KMS-11 (cell line): ENCODE data around the gene CLDN3.
"Not testable (repeated sequence)": the region's sequence is repeated elsewhere in the genome, so short reads cannot be mapped to it uniquely, and the experiment has no call there.

ENCODE experiments used
- H2AFZ ChIP-seq: fragments of 200-600 bp; sonication (generic); 2 replicates; pipeline ENCODE4 v1.6.1; 2016; ENCODE audit warnings: antibody characterized with exemption, mixed run types, low read depth
- H3K27ac ChIP-seq: fragments of 200-600 bp; sonication (generic); 2 replicates; pipeline ENCODE4 v1.6.1; 2016; ENCODE audit warnings: mild to moderate bottlenecking, mixed run types
- H3K27me3 ChIP-seq: fragments of 200-600 bp; sonication (generic); 2 replicates; pipeline ENCODE4 v1.6.1; 2017; ENCODE audit warnings: mild to moderate bottlenecking, low read depth, mixed run types, moderate library complexity; ENCODE audit not compliant: insufficient read depth
- H3K36me3 ChIP-seq: fragments of 200-600 bp; sonication (generic); 2 replicates; pipeline ENCODE4 v1.6.1; 2017; ENCODE audit warnings: mild to moderate bottlenecking, mixed run types; ENCODE audit not compliant: insufficient read depth
- H3K4me1 ChIP-seq: fragments of 200-600 bp; sonication (generic); 2 replicates; pipeline ENCODE4 v1.6.1; 2016; ENCODE audit warnings: mild to moderate bottlenecking, low read depth, mixed run types; ENCODE audit not compliant: poor library complexity, severe bottlenecking
- H3K4me2 ChIP-seq: fragments of 200-600 bp; sonication (generic); 2 replicates; pipeline ENCODE4 v1.7.0; 2016; ENCODE audit warnings: mild to moderate bottlenecking, mixed run types
- H3K4me3 ChIP-seq: fragments of 200-600 bp; sonication (generic); IDR thresholded peaks from 2 replicates; pipeline ENCODE4 v1.6.1; 2017; ENCODE audit warnings: low read depth, low read length, mixed read lengths; ENCODE audit not compliant: insufficient read depth
- H3K79me2 ChIP-seq: fragments of 200-600 bp; sonication (generic); 2 replicates; pipeline ENCODE4 v1.6.1; 2016; ENCODE audit warnings: low read depth, mixed run types; ENCODE audit not compliant: insufficient read depth
- H3K9ac ChIP-seq: fragments of 200-600 bp; sonication (generic); 2 replicates; pipeline ENCODE4 v1.6.1; 2016; ENCODE audit warnings: mild to moderate bottlenecking, mixed run types
- H4K20me1 ChIP-seq: fragments of 200-600 bp; sonication (generic); 2 replicates; pipeline ENCODE4 v1.6.1; 2016; ENCODE audit warnings: mild to moderate bottlenecking, mixed run types; ENCODE audit not compliant: insufficient read depth
- TF ChIP-seq, protein P1 (sequence below): fragments of 200-600 bp; sonication (generic); conservative IDR thresholded peaks from 2 replicates; pipeline ENCODE4 v1.6.1; 2017; ENCODE audit warnings: low read depth, mild to moderate bottlenecking, antibody characterized with exemption, low read length, moderate library complexity, mixed read lengths

Gene CLDN3

GRCh38 chr7:73799282-73800141 is 29.4 kb upstream of the CLDN3 start:
- Histone ChIP-seq H3K27me3 (no peaks in the 10 kb centered on the region), H3K36me3 (no peaks in the 10 kb centered on the region), H4K20me1 (no peaks in the 10 kb centered on the region), H3K27ac (no peak overlapping the region), H3K4me3 (no peak overlapping the region), H2AFZ (no peak overlapping the region), H3K9ac (no peak overlapping the region), H3K4me2 (no peak overlapping the region), H3K4me1 (no peaks in the 10 kb centered on the region), H3K79me2 (no peaks in the 10 kb centered on the region)
- TF ChIP-seq, protein P1, sequence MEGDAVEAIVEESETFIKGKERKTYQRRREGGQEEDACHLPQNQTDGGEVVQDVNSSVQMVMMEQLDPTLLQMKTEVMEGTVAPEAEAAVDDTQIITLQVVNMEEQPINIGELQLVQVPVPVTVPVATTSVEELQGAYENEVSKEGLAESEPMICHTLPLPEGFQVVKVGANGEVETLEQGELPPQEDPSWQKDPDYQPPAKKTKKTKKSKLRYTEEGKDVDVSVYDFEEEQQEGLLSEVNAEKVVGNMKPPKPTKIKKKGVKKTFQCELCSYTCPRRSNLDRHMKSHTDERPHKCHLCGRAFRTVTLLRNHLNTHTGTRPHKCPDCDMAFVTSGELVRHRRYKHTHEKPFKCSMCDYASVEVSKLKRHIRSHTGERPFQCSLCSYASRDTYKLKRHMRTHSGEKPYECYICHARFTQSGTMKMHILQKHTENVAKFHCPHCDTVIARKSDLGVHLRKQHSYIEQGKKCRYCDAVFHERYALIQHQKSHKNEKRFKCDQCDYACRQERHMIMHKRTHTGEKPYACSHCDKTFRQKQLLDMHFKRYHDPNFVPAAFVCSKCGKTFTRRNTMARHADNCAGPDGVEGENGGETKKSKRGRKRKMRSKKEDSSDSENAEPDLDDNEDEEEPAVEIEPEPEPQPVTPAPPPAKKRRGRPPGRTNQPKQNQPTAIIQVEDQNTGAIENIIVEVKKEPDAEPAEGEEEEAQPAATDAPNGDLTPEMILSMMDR: no peak

DNA sequence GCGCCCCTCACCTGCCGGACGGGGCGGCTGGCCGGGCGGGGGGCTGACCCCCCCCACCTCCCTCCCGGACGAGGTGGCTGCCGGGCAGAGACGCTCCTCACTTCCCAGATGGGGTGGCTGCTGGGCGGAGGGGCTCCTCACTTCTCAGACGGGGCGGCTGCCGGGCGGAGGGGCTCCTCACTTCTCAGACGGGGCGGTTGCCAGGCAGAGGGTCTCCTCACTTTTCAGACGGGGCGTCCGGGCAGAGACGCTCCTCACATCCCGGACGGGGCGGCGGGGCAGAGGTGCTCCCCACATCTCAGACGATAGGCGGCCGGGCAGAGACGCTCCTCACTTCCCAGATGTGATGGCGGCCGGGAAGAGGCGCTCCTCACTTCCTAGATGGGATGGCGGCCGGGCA is 27.1 kb upstream of the CLDN3 start:
- not testable (repeated sequence) for H3K4me2 ChIP-seq, H2AFZ ChIP-seq, H3K4me3 ChIP-seq, H3K79me2 ChIP-seq, H3K27ac ChIP-seq, H3K36me3 ChIP-seq, H3K4me1 ChIP-seq, H3K27me3 ChIP-seq, H4K20me1 ChIP-seq, H3K9ac ChIP-seq

- H3K4me3 ChIP-seq, H3K27ac ChIP-seq, H3K36me3 ChIP-seq, H3K9ac ChIP-seq, H2AFZ ChIP-seq, H3K79me2 ChIP-seq, H3K4me2 ChIP-seq, H3K27me3 ChIP-seq, H4K20me1 ChIP-seq, H3K4me1 ChIP-seq: not testable (repeated sequence)
These were observed 26.6 kb upstream of the CLDN3 start for GRCh38 chr7:73796656-73797055.

- not testable (repeated sequence) for H3K27me3 ChIP-seq, H2AFZ ChIP-seq, H3K79me2 ChIP-seq, H4K20me1 ChIP-seq, H3K27ac ChIP-seq, H3K4me1 ChIP-seq, H3K4me2 ChIP-seq, H3K9ac ChIP-seq, H3K36me3 ChIP-seq, H3K4me3 ChIP-seq
These were observed 25.1 kb upstream of the CLDN3 start for GRCh38 chr7:73795188-73795587.

GRCh38 chr7:73791170-73791690 is 21.2 kb upstream of the CLDN3 start:
- H3K4me3 ChIP-seq, H4K20me1 ChIP-seq, H3K27me3 ChIP-seq, H3K4me2 ChIP-seq, H2AFZ ChIP-seq, H3K9ac ChIP-seq, H3K4me1 ChIP-seq, H3K36me3 ChIP-seq, H3K79me2 ChIP-seq, H3K27ac ChIP-seq: not testable (repeated sequence)

DNA sequence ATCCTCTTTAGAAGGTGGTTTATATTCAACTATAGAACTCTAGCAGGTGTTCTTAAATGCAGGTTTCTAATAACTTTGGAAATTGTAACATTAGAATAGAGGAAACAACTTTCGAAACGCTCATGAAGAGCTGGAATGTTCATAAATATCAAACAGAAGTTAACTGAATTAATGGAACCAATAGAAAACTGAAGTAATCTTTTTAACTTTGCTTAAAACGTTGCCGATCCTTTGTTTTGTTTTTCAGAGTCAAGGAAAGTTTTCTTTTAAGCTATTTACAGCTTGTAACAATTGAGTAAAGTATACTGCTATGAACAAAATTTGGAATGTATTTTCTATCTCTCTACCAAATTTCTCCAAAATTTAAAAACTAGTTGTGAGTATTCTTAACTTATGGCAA is 19.0 kb upstream of the CLDN3 start:
- Histone ChIP-seq H3K36me3 (no peaks in the 10 kb centered on the region), H3K27me3 (no peaks in the 10 kb centered on the region), H3K27ac (no peak overlapping the region), H4K20me1 (no peaks in the 10 kb centered on the region), H3K4me2 (no peak overlapping the region), H2AFZ (no peak overlapping the region), H3K79me2 (no peaks in the 10 kb centered on the region), H3K9ac (no peak overlapping the region), H3K4me3 (no peak overlapping the region), H3K4me1 (no peaks in the 10 kb centered on the region)
- TF ChIP-seq, protein P1: no peak

DNA sequence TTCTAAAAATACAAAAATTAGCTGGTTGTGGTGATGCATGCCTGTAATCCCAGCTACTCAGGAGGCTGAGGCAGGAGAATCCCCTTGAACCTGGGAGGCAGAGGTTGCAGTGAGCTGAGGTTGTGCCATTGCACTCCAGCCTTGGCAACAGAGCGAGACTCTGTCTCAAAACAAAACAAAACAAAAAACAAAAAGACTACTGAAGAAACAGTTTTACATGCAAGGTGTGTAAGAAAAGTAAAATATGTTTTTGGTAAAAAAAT is 17.6 kb upstream of the CLDN3 start:
- H3K79me2 ChIP-seq, H3K9ac ChIP-seq, H3K4me2 ChIP-seq, H4K20me1 ChIP-seq, H2AFZ ChIP-seq, H3K36me3 ChIP-seq, H3K27ac ChIP-seq, H3K4me3 ChIP-seq, H3K4me1 ChIP-seq, H3K27me3 ChIP-seq: not testable (repeated sequence)
